ENCODE measurements around the gene ASL. TPM values are rescaled to one million over a fixed set of nuclear protein-coding genes. Genes with fewer than 3 reads are reported as not detected.

ASL gene
- total and polyA plus RNA-seq, 9 of the 15 experiments (the other 6 are each of a cell fraction or from before 2014, with no cell fraction given): 2.6 to 67.0 (median 33.3) TPM

DNA sequence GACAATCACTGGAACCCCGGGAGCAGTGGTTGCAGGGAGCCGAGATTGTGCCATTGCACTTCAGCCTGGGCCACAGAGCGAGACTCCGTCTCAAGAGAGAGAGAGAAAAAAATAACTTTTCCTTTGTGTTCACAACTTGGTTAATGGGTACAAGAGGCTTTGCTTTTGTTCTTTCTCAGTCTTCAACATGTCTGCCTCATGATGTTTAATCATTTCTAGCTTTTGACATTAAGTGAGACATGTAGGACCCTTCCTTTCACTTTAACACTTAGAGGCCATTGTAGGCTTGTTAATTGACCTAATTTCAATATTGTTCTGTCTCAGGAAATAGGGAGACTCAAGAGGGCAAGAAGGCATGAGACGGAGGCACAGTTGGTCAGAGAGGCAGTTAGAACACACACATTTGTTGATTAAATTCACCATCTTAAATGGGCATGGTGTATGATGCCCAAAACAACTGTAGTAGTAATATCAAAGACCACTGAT lies 29.7 kb downstream of the ASL start:
- intact Hi-C loops (cut with micrococcal nuclease): no loop called here
- Histone ChIP-seq H3K4me2 (ENCODE audit: insufficient read depth, low read length) (peak overlapping the region; percentile 57), H3K9ac (ENCODE audit: insufficient read depth in 1 of 2, low read depth in 2 of 2, low read length in 2 of 2) (peak overlapping the region; percentile 60 to 67; a peak in 3 of 4 replicates), H3K36me3 (ENCODE audit: control insufficient read depth, insufficient read depth, low read length) (no peaks in the 10 kb centered on the region; the same call in 2 of the 3 replicates), H4K20me1 (replicated peaks; ENCODE audit: control insufficient read depth, insufficient read depth, low read length) (no peaks in the 10 kb centered on the region), H3K9me3 (replicated peaks; ENCODE audit: control insufficient read depth, insufficient read depth, low read depth, low read length) (no peaks in the 10 kb centered on the region; the same call in 1 of the 2 replicates), H3K4me1 (replicated peaks in 1 of 2; ENCODE audit: control insufficient read depth in 2 of 2, insufficient read depth in 2 of 2, low read length in 2 of 2) (peaks cover 17 to 21% of the 10 kb centered on the region in 2 experiments; a peak in 4 of 5 replicates), H3K9me1 (ENCODE audit: control insufficient read depth, insufficient read depth, low read length) (no peaks in the 10 kb centered on the region), H3K27ac (ENCODE audit: extremely low read depth, low read depth, low read length) (peak overlapping the region; percentile 81), H2AFZ (ENCODE audit: low read depth, low read length) (peak overlapping the region; percentile 73), H3K27me3 (ENCODE audit: control insufficient read depth in 2 of 2, insufficient read depth in 2 of 2, low read length in 2 of 2) (no peaks in the 10 kb centered on the region), H3K79me2 (ENCODE audit: control insufficient read depth, insufficient read depth, low read length) (no peaks in the 10 kb centered on the region; the same call in 2 of the 3 replicates), H3K4me3 (no peak overlapping the region)
- ATAC-seq: no peak
- no peak for FAIRE-seq
- BruUV-seq (replicated peaks): TSS peak; percentile 99
- POLR2A ChIA-PET: interaction anchor here (1.0 to 1.5 kb wide), 3 partner anchors 9 to 17 kb away, joined by 3 to 4 read pairs (median 4); partner anchors contain the start of gene CRCP
- WGBS (ENCODE audit: insufficient coverage, low coverage, missing lambda C conversion rate): 83% methylated on average over 5 of the region's 5 CpGs
- in situ Hi-C loops (cut with MboI): no loop called here
- CTCF ChIA-PET (ENCODE audit: low intra/inter-chr PET ratio): no interaction called here
- no peak for DNase-seq (ENCODE audit: extremely low read depth in 1 of 4, low spot score in 3 of 4)
- TF ChIP-seq MCM2 (IDR thresholded peaks at IDR 0.05; ENCODE audit: low read depth) (no peak), RBBP5 (IDR thresholded peaks at IDR 0.05; ENCODE audit: borderline replicate concordance, insufficient read depth, low read length, poor library complexity, severe bottlenecking) (no peak), NFRKB (IDR thresholded peaks at IDR 0.05; ENCODE audit: low read depth) (peak; percentile 89), ZNF354B (CRISPR knock-in tag; IDR thresholded peaks at IDR 0.05) (no peak), KAT2B (IDR thresholded peaks at IDR 0.05; ENCODE audit: low read depth, low read length) (no peak), HDAC3 (IDR thresholded peaks at IDR 0.05; ENCODE audit: borderline replicate concordance, partially characterized antibody) (peak; percentile 21), BCOR (IDR thresholded peaks at IDR 0.05) (0 out of 2 replicates have a peak, but pooled peaks have one; percentile 3)
- TF ChIP-seq, protein P1, sequence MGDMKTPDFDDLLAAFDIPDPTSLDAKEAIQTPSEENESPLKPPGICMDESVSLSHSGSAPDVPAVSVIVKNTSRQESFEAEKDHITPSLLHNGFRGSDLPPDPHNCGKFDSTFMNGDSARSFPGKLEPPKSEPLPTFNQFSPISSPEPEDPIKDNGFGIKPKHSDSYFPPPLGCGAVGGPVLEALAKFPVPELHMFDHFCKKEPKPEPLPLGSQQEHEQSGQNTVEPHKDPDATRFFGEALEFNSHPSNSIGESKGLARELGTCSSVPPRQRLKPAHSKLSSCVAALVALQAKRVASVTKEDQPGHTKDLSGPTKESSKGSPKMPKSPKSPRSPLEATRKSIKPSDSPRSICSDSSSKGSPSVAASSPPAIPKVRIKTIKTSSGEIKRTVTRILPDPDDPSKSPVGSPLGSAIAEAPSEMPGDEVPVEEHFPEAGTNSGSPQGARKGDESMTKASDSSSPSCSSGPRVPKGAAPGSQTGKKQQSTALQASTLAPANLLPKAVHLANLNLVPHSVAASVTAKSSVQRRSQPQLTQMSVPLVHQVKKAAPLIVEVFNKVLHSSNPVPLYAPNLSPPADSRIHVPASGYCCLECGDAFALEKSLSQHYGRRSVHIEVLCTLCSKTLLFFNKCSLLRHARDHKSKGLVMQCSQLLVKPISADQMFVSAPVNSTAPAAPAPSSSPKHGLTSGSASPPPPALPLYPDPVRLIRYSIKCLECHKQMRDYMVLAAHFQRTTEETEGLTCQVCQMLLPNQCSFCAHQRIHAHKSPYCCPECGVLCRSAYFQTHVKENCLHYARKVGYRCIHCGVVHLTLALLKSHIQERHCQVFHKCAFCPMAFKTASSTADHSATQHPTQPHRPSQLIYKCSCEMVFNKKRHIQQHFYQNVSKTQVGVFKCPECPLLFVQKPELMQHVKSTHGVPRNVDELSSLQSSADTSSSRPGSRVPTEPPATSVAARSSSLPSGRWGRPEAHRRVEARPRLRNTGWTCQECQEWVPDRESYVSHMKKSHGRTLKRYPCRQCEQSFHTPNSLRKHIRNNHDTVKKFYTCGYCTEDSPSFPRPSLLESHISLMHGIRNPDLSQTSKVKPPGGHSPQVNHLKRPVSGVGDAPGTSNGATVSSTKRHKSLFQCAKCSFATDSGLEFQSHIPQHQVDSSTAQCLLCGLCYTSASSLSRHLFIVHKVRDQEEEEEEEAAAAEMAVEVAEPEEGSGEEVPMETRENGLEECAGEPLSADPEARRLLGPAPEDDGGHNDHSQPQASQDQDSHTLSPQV (IDR thresholded peaks at IDR 0.05): peak; percentile 77; the same call in 1 of the 2 replicates
- TF ChIP-seq, protein P2, sequence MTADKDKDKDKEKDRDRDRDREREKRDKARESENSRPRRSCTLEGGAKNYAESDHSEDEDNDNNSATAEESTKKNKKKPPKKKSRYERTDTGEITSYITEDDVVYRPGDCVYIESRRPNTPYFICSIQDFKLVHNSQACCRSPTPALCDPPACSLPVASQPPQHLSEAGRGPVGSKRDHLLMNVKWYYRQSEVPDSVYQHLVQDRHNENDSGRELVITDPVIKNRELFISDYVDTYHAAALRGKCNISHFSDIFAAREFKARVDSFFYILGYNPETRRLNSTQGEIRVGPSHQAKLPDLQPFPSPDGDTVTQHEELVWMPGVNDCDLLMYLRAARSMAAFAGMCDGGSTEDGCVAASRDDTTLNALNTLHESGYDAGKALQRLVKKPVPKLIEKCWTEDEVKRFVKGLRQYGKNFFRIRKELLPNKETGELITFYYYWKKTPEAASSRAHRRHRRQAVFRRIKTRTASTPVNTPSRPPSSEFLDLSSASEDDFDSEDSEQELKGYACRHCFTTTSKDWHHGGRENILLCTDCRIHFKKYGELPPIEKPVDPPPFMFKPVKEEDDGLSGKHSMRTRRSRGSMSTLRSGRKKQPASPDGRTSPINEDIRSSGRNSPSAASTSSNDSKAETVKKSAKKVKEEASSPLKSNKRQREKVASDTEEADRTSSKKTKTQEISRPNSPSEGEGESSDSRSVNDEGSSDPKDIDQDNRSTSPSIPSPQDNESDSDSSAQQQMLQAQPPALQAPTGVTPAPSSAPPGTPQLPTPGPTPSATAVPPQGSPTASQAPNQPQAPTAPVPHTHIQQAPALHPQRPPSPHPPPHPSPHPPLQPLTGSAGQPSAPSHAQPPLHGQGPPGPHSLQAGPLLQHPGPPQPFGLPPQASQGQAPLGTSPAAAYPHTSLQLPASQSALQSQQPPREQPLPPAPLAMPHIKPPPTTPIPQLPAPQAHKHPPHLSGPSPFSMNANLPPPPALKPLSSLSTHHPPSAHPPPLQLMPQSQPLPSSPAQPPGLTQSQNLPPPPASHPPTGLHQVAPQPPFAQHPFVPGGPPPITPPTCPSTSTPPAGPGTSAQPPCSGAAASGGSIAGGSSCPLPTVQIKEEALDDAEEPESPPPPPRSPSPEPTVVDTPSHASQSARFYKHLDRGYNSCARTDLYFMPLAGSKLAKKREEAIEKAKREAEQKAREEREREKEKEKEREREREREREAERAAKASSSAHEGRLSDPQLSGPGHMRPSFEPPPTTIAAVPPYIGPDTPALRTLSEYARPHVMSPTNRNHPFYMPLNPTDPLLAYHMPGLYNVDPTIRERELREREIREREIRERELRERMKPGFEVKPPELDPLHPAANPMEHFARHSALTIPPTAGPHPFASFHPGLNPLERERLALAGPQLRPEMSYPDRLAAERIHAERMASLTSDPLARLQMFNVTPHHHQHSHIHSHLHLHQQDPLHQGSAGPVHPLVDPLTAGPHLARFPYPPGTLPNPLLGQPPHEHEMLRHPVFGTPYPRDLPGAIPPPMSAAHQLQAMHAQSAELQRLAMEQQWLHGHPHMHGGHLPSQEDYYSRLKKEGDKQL (CRISPR knock-in tag; IDR thresholded peaks at IDR 0.05; ENCODE audit: borderline replicate concordance): no peak
- TF ChIP-seq, protein P3, sequence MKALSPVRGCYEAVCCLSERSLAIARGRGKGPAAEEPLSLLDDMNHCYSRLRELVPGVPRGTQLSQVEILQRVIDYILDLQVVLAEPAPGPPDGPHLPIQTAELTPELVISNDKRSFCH (CRISPR knock-in tag; IDR thresholded peaks at IDR 0.05): peak; percentile 9; the same call in 1 of the 2 replicates
- TF ChIP-seq, protein P3 (tag; IDR thresholded peaks at IDR 0.05): no peak

Measured in K562 (cell line).